Smooth muscle cell (in vitro differentiated cells): ENCODE results near the gene CD177. TPM values are rescaled to one million over a fixed set of nuclear protein-coding genes. Genes with fewer than 3 reads are reported as not detected.
"Not testable (repeated sequence)": the region's sequence is repeated elsewhere in the genome, so short reads cannot be mapped to it uniquely, and the experiment has no call there.

Experiments
- DNase-seq: peaks from one replicate; lab custom pipeline; 2025; ENCODE audit not compliant: unreplicated experiment; lab: John Stamatoyannopoulos, UW
- H2AFZ ChIP-seq: fragments of 200-600 bp; sonication (generic); 2 replicates; pipeline ENCODE4 v1.6.0; 2016; ENCODE audit warnings: antibody characterized with exemption, low read depth, mild to moderate bottlenecking
- H3F3A ChIP-seq: fragments of 200-600 bp; sonication (generic); 2 replicates; pipeline ENCODE4 v1.6.0; 2017; ENCODE audit warnings: antibody characterized with exemption, low read depth
- H3K27ac ChIP-seq: fragments of 200-600 bp; sonication (generic); 2 replicates; pipeline ENCODE4 v1.5.1; 2016; ENCODE audit warnings: low read depth, mild to moderate bottlenecking
- H3K27me3 ChIP-seq: fragments of 200-600 bp; sonication (generic); 2 replicates; pipeline ENCODE4 v1.6.1; 2016; ENCODE audit warnings: low read depth, mild to moderate bottlenecking
- H3K36me3 ChIP-seq: fragments of 200-600 bp; sonication (generic); 2 replicates; pipeline ENCODE4 v1.5.1; 2016; ENCODE audit warnings: low read depth
- H3K4me1 ChIP-seq: fragments of 200-600 bp; sonication (generic); 2 replicates; pipeline ENCODE4 v1.5.1; 2016; ENCODE audit warnings: low read depth
- H3K4me2 ChIP-seq: fragments of 200-600 bp; sonication (generic); 2 replicates; pipeline ENCODE4 v1.6.0; 2016; ENCODE audit warnings: mild to moderate bottlenecking
- H3K4me3 ChIP-seq: fragments of 200-600 bp; sonication (generic); 2 replicates; pipeline ENCODE4 v1.5.1; 2016; ENCODE audit warnings: mild to moderate bottlenecking
- H3K79me2 ChIP-seq: fragments of 200-600 bp; sonication (generic); 2 replicates; pipeline ENCODE4 v1.6.0; 2016; ENCODE audit warnings: low read depth, mild to moderate bottlenecking
- H3K9ac ChIP-seq: fragments of 200-600 bp; sonication (generic); 2 replicates; pipeline ENCODE4 v1.6.0; 2016; ENCODE audit warnings: low read depth
- H3K9me3 ChIP-seq: fragments of 200-600 bp; sonication (generic); replicated peaks from 2 replicates; pipeline ENCODE4 v1.5.1; 2016; ENCODE audit warnings: low read depth
- H4K20me1 ChIP-seq: fragments of 200-600 bp; sonication (generic); 2 replicates; pipeline ENCODE4 v1.6.0; 2016; ENCODE audit warnings: low read depth
- CTCF ChIP-seq: fragments of 200-600 bp; sonication (generic); IDR thresholded peaks from 2 replicates; pipeline ENCODE4 v1.5.1; 2017; ENCODE audit warnings: borderline replicate concordance, mild to moderate bottlenecking, antibody characterized with exemption; ENCODE audit not compliant: insufficient read depth, poor library complexity, severe bottlenecking
- WGBS: methylation state at CpG from one replicate; pipeline ENCODE4 v1.1.7; 2016; ENCODE audit warnings: low lambda C conversion rate; 5-methylcytosine and 5-hydroxymethylcytosine counted together
- polyA plus RNA-seq: library from polyadenylated mRNA; unstranded; fragments of >200 nt; fragmentation: Nextera tagmentation; extraction: Ambion mirVana; gene quantifications from 2 replicates; pipeline ENCODE4 v1.2.1, GENCODE V29; 2016
- total RNA-seq: library from RNA; depleted of rRNA; stranded (reverse); fragments of >200 nt; gene quantifications from 2 replicates; pipeline ENCODE4 v1.2.3, GENCODE V29; 2014

The CD177 gene
- total and polyA plus RNA-seq, 2 experiments from 2014 or later, result not detected

- not testable (repeated sequence) for H3K27ac ChIP-seq, H3K9ac ChIP-seq, H4K20me1 ChIP-seq, H3K79me2 ChIP-seq, DNase-seq, H3K4me2 ChIP-seq, H2AFZ ChIP-seq, H3K27me3 ChIP-seq, H3F3A ChIP-seq, H3K36me3 ChIP-seq, H3K9me3 ChIP-seq, H3K4me3 ChIP-seq, H3K4me1 ChIP-seq
- 86% methylated on average over 3 of the region's 3 CpGs for WGBS
Measured at GRCh38 chr19:43341098-43341497, 12.4 kb upstream of the CD177 start.

GRCh38 chr19:43342104-43342503, 11.4 kb upstream of the CD177 start:
- H3K4me1 ChIP-seq, H3K79me2 ChIP-seq, H4K20me1 ChIP-seq, H2AFZ ChIP-seq, H3K9me3 ChIP-seq, H3K4me2 ChIP-seq, H3K9ac ChIP-seq, H3K27me3 ChIP-seq, H3K36me3 ChIP-seq, H3K27ac ChIP-seq, DNase-seq, H3K4me3 ChIP-seq, H3F3A ChIP-seq: not testable (repeated sequence)
- 77% methylated on average over 8 of the region's 8 CpGs for WGBS

GRCh38 chr19:43344347-43344925, 9.1 kb upstream of the CD177 start:
- not testable (repeated sequence) for H3K4me3 ChIP-seq, H3K4me2 ChIP-seq, DNase-seq, H3K27me3 ChIP-seq, H2AFZ ChIP-seq, H4K20me1 ChIP-seq, H3K27ac ChIP-seq, H3K4me1 ChIP-seq, H3K9ac ChIP-seq, H3K79me2 ChIP-seq, H3F3A ChIP-seq, H3K36me3 ChIP-seq, H3K9me3 ChIP-seq
- 82% methylated on average over 16 of the region's 16 CpGs for WGBS

- H3K36me3 ChIP-seq, H2AFZ ChIP-seq: not testable (repeated sequence)
Measured at GRCh38 chr19:43349813-43350212, 3.7 kb upstream of the CD177 start.

GRCh38 chr19:43351998-43352746, 1.3 kb upstream of the CD177 start:
- 83% methylated on average over 7 of the region's 7 CpGs for WGBS
- no peaks in the 10 kb centered on the region for H4K20me1 ChIP-seq
- no peak for DNase-seq
- no peak overlapping the region for H3K4me2 ChIP-seq
- H3K27ac ChIP-seq, result no peak overlapping the region
- TF ChIP-seq CTCF, result no peak
- H3K27me3 ChIP-seq, result peaks cover 20% of the 10 kb centered on the region
- H3K36me3 ChIP-seq, result no peaks in the 10 kb centered on the region
- H3K9me3 ChIP-seq, result no peaks in the 10 kb centered on the region
- no peaks in the 10 kb centered on the region for H3K79me2 ChIP-seq
- H3K4me3 ChIP-seq, result no peak overlapping the region
- no peaks in the 10 kb centered on the region for H3F3A ChIP-seq
- no peak overlapping the region for H2AFZ ChIP-seq
- H3K9ac ChIP-seq, result no peak overlapping the region
- H3K4me1 ChIP-seq, result no peaks in the 10 kb centered on the region

More at GRCh38 chr19:43349813-43350212, 3.7 kb upstream of the CD177 start:
- not testable (repeated sequence) for H3K4me2 ChIP-seq, H3K9me3 ChIP-seq, H3K27ac ChIP-seq, H4K20me1 ChIP-seq, H3K9ac ChIP-seq, H3F3A ChIP-seq, DNase-seq, H3K79me2 ChIP-seq, H3K4me1 ChIP-seq, H3K4me3 ChIP-seq
- H3K27me3 ChIP-seq, result peaks cover 20% of the 10 kb centered on the region
- WGBS, result 86% methylated on average over 8 of the region's 8 CpGs
